ENCODE data around the gene CARD18. TPM values are rescaled to one million over a fixed set of nuclear protein-coding genes. Genes with fewer than 3 reads are reported as not detected.

The CARD18 gene
- total RNA-seq, 1 experiment from 2014 or later: not detected

GRCh38 chr11:105142167-105142566, 2.6 kb upstream of the CARD18 start:
- POLR2A ChIA-PET: no interaction called here
- no peak for ATAC-seq
- H3K4me1 Mint-ChIP-seq: no peaks in the 10 kb centered on the region
- no peak for DNase-seq (ENCODE audit: low spot score)
- peaks cover 5% of the 10 kb centered on the region for H3K9me3 Mint-ChIP-seq
- TF ChIP-seq ESRRA (CRISPR knock-in tag; IDR thresholded peaks at IDR 0.05; ENCODE audit: borderline replicate concordance) (no peak), CBFB (CRISPR knock-in tag; IDR thresholded peaks at IDR 0.05; ENCODE audit: low read depth) (no peak), ZNF416 (CRISPR knock-in tag; IDR thresholded peaks at IDR 0.05) (no peak), RELA (CRISPR knock-in tag; IDR thresholded peaks at IDR 0.05; ENCODE audit: borderline replicate concordance) (no peak), SP1 (CRISPR knock-in tag; conservative IDR thresholded peaks at IDR 0.05) (no peak), MAX (CRISPR knock-in tag; IDR thresholded peaks at IDR 0.05) (no peak), ZNF263 (CRISPR knock-in tag; IDR thresholded peaks at IDR 0.05; ENCODE audit: low read depth) (no peak)
- H3K27me3 Mint-ChIP-seq (ENCODE audit: low read depth): no peaks in the 10 kb centered on the region
- CTCF ChIA-PET: no interaction called here
- no peak overlapping the region for H3K4me3 Mint-ChIP-seq
- H3K36me3 Mint-ChIP-seq: 0 out of 2 replicates have a peak, but pooled peaks cover 3% of the 10 kb centered on the region
- no peak overlapping the region for H3K27ac Mint-ChIP-seq

- ATAC-seq (no peak), DNase-seq (ENCODE audit: low spot score) (no peak)
- Mint-ChIP-seq H3K27ac (no peak overlapping the region), H3K4me1 (no peaks in the 10 kb centered on the region), H3K36me3 (peaks cover 8% of the 10 kb centered on the region), H3K27me3 (ENCODE audit: low read depth) (no peaks in the 10 kb centered on the region), H3K9me3 (peaks cover 24% of the 10 kb centered on the region), H3K4me3 (no peak overlapping the region)
- ChIA-PET CTCF (no interaction called here), POLR2A (interaction anchor here (0.8 kb wide), 1 partner anchor 12 kb away, joined by 3 read pairs; no protein-coding TSS in a partner anchor)
- TF ChIP-seq SMAD3 (CRISPR knock-in tag; IDR thresholded peaks at IDR 0.05; ENCODE audit: borderline replicate concordance): no peak
- no peak for TF ChIP-seq ATF2 (CRISPR knock-in tag; IDR thresholded peaks at IDR 0.05; ENCODE audit: borderline replicate concordance, low read depth)
- TF ChIP-seq ZBTB43 (CRISPR knock-in tag; IDR thresholded peaks at IDR 0.05): no peak
- no peak for TF ChIP-seq NR3C1 (CRISPR knock-in tag; conservative IDR thresholded peaks at IDR 0.05; ENCODE audit: low read depth)
- TF ChIP-seq ZBTB21 (CRISPR knock-in tag; IDR thresholded peaks at IDR 0.05; ENCODE audit: borderline replicate concordance): no peak
- no peak for TF ChIP-seq ZNF317 (CRISPR knock-in tag; IDR thresholded peaks at IDR 0.05; ENCODE audit: borderline replicate concordance, low read depth)
- no peak for TF ChIP-seq CREB1 (CRISPR knock-in tag; IDR thresholded peaks at IDR 0.05)
- no peak for TF ChIP-seq ERG (CRISPR knock-in tag; IDR thresholded peaks at IDR 0.05)
- no peak for TF ChIP-seq NR2C2 (CRISPR knock-in tag; IDR thresholded peaks at IDR 0.05)
- TF ChIP-seq FOXJ3 (CRISPR knock-in tag; IDR thresholded peaks at IDR 0.05; ENCODE audit: borderline replicate concordance): no peak
- no peak for TF ChIP-seq ATF1 (CRISPR knock-in tag; IDR thresholded peaks at IDR 0.05)
- TF ChIP-seq ZSCAN18 (CRISPR knock-in tag; IDR thresholded peaks at IDR 0.05): no peak
- no peak for TF ChIP-seq TEAD4 (CRISPR knock-in tag; IDR thresholded peaks at IDR 0.05)
These were observed 2.3 kb downstream of the CARD18 start for GRCh38 chr11:105137286-105137685.

Data from WTC11 (cell line).